ENCODE results near the gene SH2D2A.

DNA sequence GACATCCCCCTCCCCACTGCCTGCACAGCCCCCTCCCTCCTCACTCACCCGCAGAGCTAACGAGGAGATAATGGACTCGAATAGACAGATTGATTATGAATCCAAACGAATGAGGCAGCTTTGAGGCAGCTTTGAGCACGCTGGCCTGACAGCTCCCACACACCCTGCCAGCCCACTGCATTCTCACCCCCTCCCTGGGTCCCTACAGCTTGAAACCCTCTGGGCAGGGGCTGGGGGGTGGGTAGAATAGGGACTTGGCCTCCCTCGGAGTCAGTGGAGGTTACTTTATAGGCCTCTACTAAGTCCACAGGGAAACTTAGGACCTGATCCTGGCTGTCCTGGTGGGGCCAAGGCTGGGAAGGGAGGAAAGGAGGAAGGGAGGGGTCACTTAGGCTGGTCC, 45.9 kb upstream of the SH2D2A start:
- no peak for TF ChIP-seq POLR2AphosphoS5 (IDR thresholded peaks at IDR 0.05; ENCODE audit: low read depth, low read length)
- TF ChIP-seq POLR2A (IDR thresholded peaks at IDR 0.05; ENCODE audit: low read depth, low read length): no peak
- no peak for TF ChIP-seq TAF1 (IDR thresholded peaks at IDR 0.05; ENCODE audit: borderline replicate concordance, low read depth, low read length)
